HG03139 (cell line): ENCODE data around the gene BSDC1.

Experiments
- ATAC-seq: cut with Tn5 transposase; IDR thresholded peaks from one replicate; pipeline ENCODE4 v1.9.1; 2021; ENCODE audit not compliant: unreplicated experiment

BSDC1 gene

GRCh38 chr1:32337855-32338636, 56.2 kb downstream of the BSDC1 start:
- no peak for ATAC-seq

DNA sequence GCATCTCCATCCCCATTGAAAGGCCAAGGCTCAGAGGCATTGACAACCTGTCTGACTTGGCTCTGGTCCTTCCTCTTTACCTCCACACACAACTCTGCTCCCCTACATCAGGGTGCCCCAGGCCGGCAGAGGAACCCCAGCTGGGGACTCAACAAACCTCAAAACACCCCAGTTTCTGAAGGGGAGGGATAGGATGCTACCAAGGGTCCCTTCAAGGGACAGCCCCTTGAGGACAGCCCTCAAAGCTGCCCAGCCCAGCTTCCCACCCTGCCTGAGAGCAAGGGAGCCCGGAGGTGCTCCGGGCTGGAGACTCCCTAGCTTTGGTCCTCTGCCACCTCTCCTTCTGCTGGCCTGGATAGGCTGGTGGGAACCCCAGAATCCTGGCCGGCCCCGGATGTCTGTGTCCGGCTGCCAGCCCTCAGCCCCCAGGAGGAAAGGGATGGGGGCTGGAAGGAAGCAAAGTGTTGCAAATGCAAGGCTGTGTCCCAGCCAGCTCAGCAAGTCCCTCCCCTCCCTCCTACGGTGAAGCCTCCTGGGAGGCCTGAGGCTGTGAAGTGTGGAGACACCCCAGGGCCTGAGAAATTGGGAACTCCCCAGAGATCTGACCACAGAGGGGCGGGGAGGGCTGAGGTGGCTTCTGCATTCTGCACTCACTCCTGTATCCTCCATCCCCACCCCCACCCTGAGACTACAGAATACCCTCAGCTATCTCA, 57.1 kb downstream of the BSDC1 start:
- ATAC-seq = no peak

DNA sequence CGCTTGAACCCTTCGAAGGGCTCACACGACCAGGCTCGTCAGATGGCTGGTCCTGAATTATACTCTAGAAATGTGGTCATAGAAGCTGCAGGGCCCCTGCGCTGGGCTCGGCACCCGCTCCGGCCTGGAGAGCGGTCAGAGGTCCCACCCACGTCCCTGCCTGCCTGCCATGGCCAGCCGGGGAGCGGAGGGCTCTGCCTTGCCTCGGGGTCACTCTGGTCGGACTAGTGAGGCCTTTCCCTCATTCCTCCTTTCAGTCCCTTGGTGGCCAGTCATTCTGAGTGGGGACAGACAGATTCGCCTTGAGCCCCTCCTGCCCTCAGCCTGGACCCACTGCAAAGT, 57.7 kb downstream of the BSDC1 start:
- ATAC-seq = no peak

DNA sequence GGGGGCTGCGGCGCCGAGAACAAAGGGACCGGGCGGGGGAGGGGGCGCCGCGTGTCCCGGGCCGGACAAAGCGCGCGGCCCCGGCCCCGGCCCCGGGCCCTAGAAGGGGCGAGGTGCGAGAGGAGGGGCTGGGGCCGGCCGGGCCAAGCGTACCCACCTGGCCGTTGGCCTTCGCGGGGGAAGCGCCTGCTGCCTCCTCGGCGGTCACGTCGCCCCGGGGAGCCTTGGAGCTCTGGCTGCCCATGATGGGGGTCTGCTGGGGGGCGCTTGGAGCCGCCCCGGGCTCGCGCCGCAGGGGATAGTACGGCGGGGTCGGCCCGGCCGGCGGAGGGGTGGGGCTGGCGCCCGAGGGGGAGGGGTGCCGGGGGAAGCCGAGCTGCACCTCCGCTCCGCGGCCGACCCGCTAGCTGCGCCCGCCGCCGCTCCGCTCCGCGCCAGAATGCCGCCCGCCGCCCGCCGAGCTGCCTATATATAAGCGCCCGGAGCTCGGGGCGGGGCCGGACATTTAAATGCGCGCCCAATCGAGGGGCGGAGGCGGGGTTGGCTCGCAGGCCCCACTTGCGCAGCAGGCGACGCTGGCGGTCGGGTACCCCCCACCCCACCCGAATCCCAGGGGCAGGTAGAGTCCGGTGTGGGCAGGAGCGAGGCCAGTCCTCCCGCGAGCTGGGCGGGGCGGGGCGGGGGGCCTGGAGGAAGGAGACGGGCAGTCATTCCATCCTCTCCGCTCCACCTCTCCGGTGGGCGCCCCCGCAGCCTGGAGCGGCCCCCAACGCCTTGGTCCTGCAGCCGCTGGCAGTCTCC, 58.3 kb downstream of the BSDC1 start, which contains the start of gene MARCKSL1:
Gene MARCKSL1 (minus strand): TSS at position 444 of the 801 bp plus-strand sequence. CDS start 200 bp downstream, at position 244.
- ATAC-seq = peak; percentile 42

DNA sequence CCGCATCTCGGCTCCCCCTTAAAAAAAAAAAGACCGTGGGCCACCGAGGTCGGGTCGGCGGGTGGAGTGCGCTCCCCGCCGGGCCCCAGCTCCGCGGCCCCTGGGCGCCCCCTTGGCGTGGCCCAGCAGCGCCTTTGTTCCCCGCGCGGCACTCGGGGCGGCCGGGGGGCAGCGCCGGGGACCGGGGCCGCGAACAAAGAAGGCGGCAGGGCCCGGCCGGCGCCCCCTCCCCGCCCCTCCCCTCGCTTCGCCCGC, 58.8 kb downstream of the BSDC1 start:
- ATAC-seq = no peak

- no peak for ATAC-seq
These were observed 59.2 kb downstream of the BSDC1 start for GRCh38 chr1:32334864-32335534.

- ATAC-seq = no peak
These were observed 59.9 kb downstream of the BSDC1 start for GRCh38 chr1:32334274-32334861.

DNA sequence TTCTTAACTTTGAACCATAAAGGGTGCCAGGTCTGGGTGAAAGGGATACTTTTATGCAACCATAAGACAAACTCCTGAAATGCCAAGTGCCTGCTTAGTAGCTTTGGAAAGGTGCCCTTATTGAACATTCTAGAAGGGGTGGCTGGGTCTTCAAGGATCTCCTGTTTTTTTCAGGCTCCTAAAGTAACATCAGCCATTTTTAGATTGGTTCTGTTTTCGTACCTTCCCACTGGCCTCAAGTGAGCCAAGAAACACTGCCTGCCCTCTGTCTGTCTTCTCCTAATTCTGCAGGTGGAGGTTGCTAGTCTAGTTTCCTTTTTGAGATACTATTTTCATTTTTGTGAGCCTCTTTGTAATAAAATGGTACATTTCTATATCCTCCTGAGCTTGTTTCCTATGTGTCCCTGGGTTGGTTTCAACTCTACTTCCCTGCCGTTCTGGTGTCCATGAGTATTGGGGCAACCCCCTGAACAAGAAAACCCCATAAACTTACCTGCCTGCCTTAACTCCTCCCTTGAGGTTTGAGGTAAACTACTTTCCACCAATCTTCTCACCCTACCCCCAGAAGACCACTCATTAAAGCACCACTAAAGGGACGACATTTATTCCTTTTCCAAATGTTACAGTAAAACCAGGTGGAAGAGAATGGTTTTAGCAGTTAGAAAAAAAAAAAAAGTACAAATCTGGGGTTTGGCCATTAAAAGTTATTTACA, 60.8 kb downstream of the BSDC1 start:
- ATAC-seq = no peak

- ATAC-seq = no peak
These were observed 61.8 kb downstream of the BSDC1 start for GRCh38 chr1:32332290-32333079.

- no peak for ATAC-seq
These were observed 62.7 kb downstream of the BSDC1 start for GRCh38 chr1:32331549-32331948.

DNA sequence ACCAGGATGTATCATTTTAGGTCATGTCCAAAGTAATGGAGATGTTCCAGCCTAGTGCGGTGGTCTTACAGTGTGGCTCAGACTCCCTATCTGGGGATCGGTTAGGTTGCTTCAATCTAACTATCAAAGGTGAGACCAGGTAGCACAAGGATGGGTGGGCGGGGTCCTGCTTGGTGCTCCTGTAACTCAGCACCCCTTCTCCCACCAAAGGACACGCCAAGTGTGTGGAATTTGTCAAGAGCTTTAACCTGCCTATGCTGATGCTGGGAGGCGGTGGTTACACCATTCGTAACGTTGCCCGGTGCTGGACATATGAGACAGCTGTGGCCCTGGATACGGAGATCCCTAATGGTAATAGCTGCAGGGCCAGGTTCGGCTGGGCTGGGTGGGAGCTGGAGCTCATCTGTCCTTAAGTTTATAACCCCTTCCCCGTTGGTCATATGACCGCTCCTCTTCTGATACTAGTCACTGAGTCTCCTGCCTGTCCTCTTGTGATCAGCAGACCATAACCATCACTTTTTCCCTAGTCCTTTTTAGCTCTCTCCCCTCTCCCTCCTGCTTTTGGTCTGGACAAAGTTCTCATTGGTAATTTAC, 63.6 kb downstream of the BSDC1 start:
- ATAC-seq = no peak

- no peak for ATAC-seq
These were observed 64.2 kb downstream of the BSDC1 start for GRCh38 chr1:32329931-32330466.

- ATAC-seq = no peak
These were observed 67.0 kb downstream of the BSDC1 start for GRCh38 chr1:32327204-32327603.

GRCh38 chr1:32321712-32322291, 72.4 kb downstream of the BSDC1 start:
- no peak for ATAC-seq

DNA sequence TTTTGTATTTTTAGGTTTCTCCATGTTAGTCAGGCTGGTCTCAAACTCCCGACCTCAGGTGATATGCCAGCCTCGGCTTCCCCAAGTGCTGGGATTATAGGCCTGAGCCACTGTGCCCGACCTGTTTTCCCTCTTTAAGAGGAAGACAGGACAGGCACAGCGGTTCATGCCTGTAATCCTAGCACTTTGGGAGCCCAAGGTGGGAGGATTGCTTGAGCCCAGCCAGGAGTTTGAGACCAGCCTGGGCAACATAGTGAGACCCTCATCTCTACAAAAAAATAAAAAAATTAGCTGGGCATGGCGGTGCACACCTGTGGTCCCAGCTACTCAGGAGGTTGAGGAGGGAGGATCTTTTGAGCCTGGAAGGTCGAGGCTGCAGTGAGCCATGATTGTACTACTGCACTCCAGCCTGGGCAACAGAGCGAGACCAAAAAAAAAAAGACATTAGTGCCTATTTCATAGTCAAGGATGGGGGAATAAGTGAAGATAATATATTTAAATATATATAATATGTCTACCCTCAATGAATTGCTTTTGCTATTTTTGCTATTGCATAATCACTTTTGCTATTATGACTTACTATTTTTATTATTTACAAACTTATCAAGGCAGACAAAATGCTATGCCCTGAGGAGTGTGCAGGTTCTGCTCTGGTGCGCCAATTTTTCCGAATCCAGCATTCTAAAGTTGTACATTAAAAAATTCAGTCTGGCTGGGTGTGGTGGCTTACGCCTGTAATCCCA, 75.9 kb downstream of the BSDC1 start:
- no peak for ATAC-seq

DNA sequence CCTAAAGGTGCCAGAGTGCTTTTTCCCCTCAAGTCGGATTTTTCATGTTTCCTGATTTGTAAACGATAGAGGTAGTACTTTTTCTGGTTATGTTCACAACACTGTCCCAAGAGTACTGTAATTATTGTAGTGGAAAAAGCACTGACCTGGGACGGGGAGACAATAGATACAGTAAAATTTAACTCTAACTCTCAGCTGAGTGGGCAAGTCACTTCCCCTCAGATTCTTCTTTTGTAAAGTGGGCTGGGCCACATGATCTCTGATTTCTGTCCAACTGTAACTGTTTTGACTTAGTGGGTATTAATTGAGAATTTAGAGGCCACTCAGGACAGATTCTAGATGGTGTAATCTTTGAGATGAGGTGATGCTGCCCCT, 77.4 kb downstream of the BSDC1 start:
- ATAC-seq = peak; percentile 25
